GM12878 (cell line): ENCODE measurements around the gene MAP7. TPM values are rescaled to one million over a fixed set of nuclear protein-coding genes. Genes with fewer than 3 reads are reported as not detected.

Source experiments
- ATAC-seq: fragments of 200-7000 bp; cut with Tn5 transposase; 3 replicates; pipeline ENCODE4 v1.9.1; 2020; ENCODE audit warnings: mild to moderate bottlenecking, moderate library complexity
- BruUV-seq: library from RNA; stranded (reverse); fragments of 400-500 nt; replicated peaks from 2 replicates; lab custom pipeline; 2021; lab: Mats Ljungman, UMichigan
- CTCF ChIA-PET: fragments of 300-600 bp; sonication (Branson Sonifier 250); formaldehyde crosslinking; extraction: SDS; loops from one replicate; lab custom pipeline; 2021; ENCODE audit warnings: inconsistent platforms; lab: Yijun Ruan, JAX
- POLR2A ChIA-PET: fragments of 350-600 bp; formaldehyde crosslinking; extraction: SDS; loops from one replicate; lab custom pipeline; 2021; ENCODE audit warnings: inconsistent platforms; lab: Charles Lee
- RAD21 ChIA-PET: fragments of 300-600 bp; sonication (Branson Sonifier 250); formaldehyde crosslinking; loops from one replicate; lab custom pipeline; 2023; ENCODE audit warnings: antibody characterized with exemption; ENCODE audit not compliant: unreplicated experiment; lab: Charles Lee
- SMC1A ChIA-PET: fragments of 300-600 bp; sonication (Branson Sonifier 250); formaldehyde crosslinking; loops from one replicate; lab custom pipeline; 2023; ENCODE audit not compliant: unreplicated experiment, uncharacterized antibody; lab: Charles Lee
- DNase-seq: peaks from one replicate; pipeline ENCODE4 v3.0.0-alpha.2; 2011; ENCODE audit warnings: low read depth, low spot score
- FAIRE-seq: peaks from 3 replicates; lab custom pipeline; 2011; peaks lifted over from hg19 to GRCh38; lab: Jason Lieb, UNC
- H2AFZ ChIP-seq: 2 replicates; pipeline ENCODE4 v1.6.0; 2011; ENCODE audit warnings: low read depth, low read length, control low read depth; ENCODE audit not compliant: control insufficient read depth
- H3K27ac ChIP-seq: 2 replicates; pipeline ENCODE4 v1.5.1; 2011; ENCODE audit warnings: control low read depth; ENCODE audit not compliant: control insufficient read depth, insufficient read depth
- H3K27me3 ChIP-seq, 2 experiments: replicated peaks in 1 of 2; 2 replicates each; pipeline versions ENCODE4 v1.6.0 to v1.6.1; 2011; ENCODE audit warnings: low read length in 1 of 2; ENCODE audit not compliant: control insufficient read depth in 2 of 2, insufficient read depth in 2 of 2
- H3K36me3 ChIP-seq, 2 experiments: 2 replicates each; pipeline ENCODE4 v1.5.1; 2011; ENCODE audit warnings: low read length in 1 of 2; ENCODE audit not compliant: control insufficient read depth in 2 of 2, insufficient read depth in 2 of 2
- H3K4me1 ChIP-seq: 2 replicates; pipeline ENCODE4 v1.6.1; 2011; ENCODE audit warnings: mild to moderate bottlenecking, low read length, moderate library complexity, mixed read lengths; ENCODE audit not compliant: control insufficient read depth, insufficient read depth
- H3K4me2 ChIP-seq: 2 replicates; pipeline ENCODE4 v1.6.0; 2011; ENCODE audit warnings: control low read depth; ENCODE audit not compliant: control insufficient read depth, insufficient read depth
- H3K4me3 ChIP-seq: fragments of 200-600 bp; sonication (generic); 2 replicates; pipeline ENCODE4 v1.5.1; 2016
- H3K79me2 ChIP-seq: 2 replicates; pipeline ENCODE4 v1.6.0; 2011; ENCODE audit warnings: low read length; ENCODE audit not compliant: control insufficient read depth, insufficient read depth
- H3K9ac ChIP-seq: 2 replicates; pipeline ENCODE4 v1.8.0; 2011; ENCODE audit warnings: low read length, control low read depth, mixed read lengths; ENCODE audit not compliant: control insufficient read depth, insufficient read depth
- H3K9me3 ChIP-seq: replicated peaks from 3 replicates; pipeline ENCODE4 v1.5.1; 2011; ENCODE audit warnings: mild to moderate bottlenecking, low read length; ENCODE audit not compliant: control insufficient read depth, insufficient read depth
- H4K20me1 ChIP-seq: 2 replicates; pipeline ENCODE4 v1.6.0; 2011; ENCODE audit not compliant: control insufficient read depth, insufficient read depth
- ATF2 ChIP-seq: IDR thresholded peaks from 2 replicates; pipeline ENCODE4 v1.6.1; 2012; ENCODE audit warnings: low read length, inconsistent platforms
- BCL11A ChIP-seq: IDR thresholded peaks from 2 replicates; pipeline ENCODE4 v1.6.1; 2011; ENCODE audit warnings: low read depth, low read length
- CHD1 ChIP-seq: IDR thresholded peaks from 2 replicates; pipeline ENCODE4 v1.6.1; 2012; ENCODE audit warnings: low read depth, low read length, improper control_type of control experiment
- E2F4 ChIP-seq: IDR thresholded peaks from 2 replicates; pipeline ENCODE4 v1.6.1; 2012; ENCODE audit warnings: low read depth, low read length, improper control_type of control experiment
- E2F8 ChIP-seq: fragments of 450-650 bp; IDR thresholded peaks from 2 replicates; pipeline ENCODE4 v1.6.1; 2018; ENCODE audit warnings: mild to moderate bottlenecking, low read depth, moderate library complexity; ENCODE audit not compliant: partially characterized antibody
- EED ChIP-seq: sonication (generic); IDR thresholded peaks from 2 replicates; pipeline ENCODE4 v1.6.1; 2016; ENCODE audit warnings: antibody characterized with exemption, low read depth
- ETV6 ChIP-seq, 2 experiments: fragments of 450-650 bp in 1 of 2; IDR thresholded peaks in 1 of 2; conservative IDR thresholded peaks in 1 of 2; 2 replicates each; pipeline ENCODE4 v1.6.1; 2014; ENCODE audit warnings: antibody characterized with exemption in 1 of 2, borderline replicate concordance in 1 of 2, low read depth in 1 of 2, mild to moderate bottlenecking in 1 of 2, moderate library complexity in 1 of 2
- GATAD2B ChIP-seq: fragments of 450-650 bp; conservative IDR thresholded peaks from 2 replicates; pipeline ENCODE4 v1.6.1; 2017; ENCODE audit warnings: low read depth, mild to moderate bottlenecking, moderate library complexity
- HDAC2 ChIP-seq: fragments of 200-600 bp; sonication (generic); IDR thresholded peaks from 2 replicates; pipeline ENCODE4 v1.6.1; 2017
- HDAC6 ChIP-seq: fragments of 200-600 bp; sonication (generic); IDR thresholded peaks from one replicate; pipeline ENCODE4 v1.8.0; 2017; ENCODE audit warnings: antibody characterized with exemption; ENCODE audit not compliant: unreplicated experiment
- IRF3 ChIP-seq: fragments of 450-650 bp; IDR thresholded peaks from 2 replicates; pipeline ENCODE4 v1.6.1; 2014; ENCODE audit warnings: mild to moderate bottlenecking
- MEF2B ChIP-seq: fragments of 450-650 bp; IDR thresholded peaks from 2 replicates; pipeline ENCODE4 v1.6.1; 2018; ENCODE audit warnings: mild to moderate bottlenecking, moderate library complexity; ENCODE audit not compliant: partially characterized antibody, poor library complexity, severe bottlenecking
- RAD51 ChIP-seq: fragments of 450-650 bp; IDR thresholded peaks from 2 replicates; pipeline ENCODE4 v1.6.1; 2016; ENCODE audit warnings: moderate library complexity, mild to moderate bottlenecking, inconsistent platforms
- SMARCA5 ChIP-seq: fragments of 450-650 bp; IDR thresholded peaks from 2 replicates; pipeline ENCODE4 v1.6.1; 2017; ENCODE audit warnings: mild to moderate bottlenecking
- WGBS: methylation state at CpG from one replicate; pipeline ENCODE4 v1.1.6; 2016; ENCODE audit warnings: low lambda C conversion rate; ENCODE audit not compliant: insufficient replicate concordance, insufficient coverage; ENCODE audit errors: missing lambda C conversion rate; 5-methylcytosine and 5-hydroxymethylcytosine counted together
- in situ Hi-C: fragments of 300-500 bp; cut with MboI; formaldehyde crosslinking; loops from 9 replicates; pipeline ENCODE4 v1.14.3; 2018; ENCODE audit warnings: mixed read lengths
- intact Hi-C: fragments of 100-400 bp; cut with micrococcal nuclease; formaldehyde crosslinking; loops from one replicate; pipeline ENCODE4 v1.14.2; 2022; ENCODE audit not compliant: unreplicated experiment
- polyA plus RNA-seq, 11 experiments: library from polyadenylated mRNA; depleted of rRNA in 4 of 11; unstranded in 6 of 11; stranded (reverse) in 5 of 11; fragments of >200 nt; fragmentation: Nextera tagmentation in 4 of 11; fragmentation: Illumina TruSeq in 1 of 11; extraction: Ambion mirVana in 4 of 11; extraction: Trizol in 1 of 11; gene quantifications; 1 replicate in 1 of 11; 2 replicates in 10 of 11; pipeline versions ENCODE4 v1.2.1 to v1.2.3, GENCODE V29; 2011 to 2016; ENCODE audit warnings: inconsistent platforms in 2 of 11, missing spikeins in 2 of 11, low read depth in 1 of 11
- total RNA-seq, 4 experiments: library from RNA; depleted of rRNA in 3 of 4; stranded (reverse); fragments of >200 nt in 3 of 4; fragmentation: Illumina TruSeq in 1 of 4; extraction: Trizol in 1 of 4; gene quantifications; 2 replicates each; pipeline versions ENCODE4 v1.2.1 to v1.2.3, GENCODE V29; 2013 to 2021

Gene MAP7
- total and polyA plus RNA-seq, 10 of the 15 experiments (the other 5 are each of a cell fraction or from before 2014, with no cell fraction given): 0.04 to 0.17 (median 0.08) TPM; not detected in 2

- no peaks in the 10 kb centered on the region for H3K4me1 ChIP-seq
- no peaks in the 10 kb centered on the region for H4K20me1 ChIP-seq
- CTCF ChIA-PET: no interaction called here
- TF ChIP-seq EED: no peak
- TF ChIP-seq HDAC6: no peak
- no peak for TF ChIP-seq E2F8
- no peak for TF ChIP-seq HDAC2
- no peak for TF ChIP-seq RAD51
- no peak for TF ChIP-seq ATF2
- no peak for TF ChIP-seq SMARCA5
- TF ChIP-seq MEF2B: no peak
- no peak for TF ChIP-seq GATAD2B
- no peak for TF ChIP-seq BCL11A
- TF ChIP-seq IRF3: no peak
- TF ChIP-seq CHD1: no peak
- TF ChIP-seq E2F4: no peak
- TF ChIP-seq ETV6 (conservative IDR thresholded peaks at IDR 0.05 in 1 of 2, IDR thresholded peaks at IDR 0.05 in 1 of 2; ENCODE audit: borderline replicate concordance in 1 of 2, low read depth in 1 of 2): no peak
- no peaks in the 10 kb centered on the region for H3K9me3 ChIP-seq
- H3K4me2 ChIP-seq: no peak overlapping the region
- RAD21 ChIA-PET: no interaction called here
- H3K27ac ChIP-seq: no peak overlapping the region
- intact Hi-C loops (no loop called here), in situ Hi-C loops (no loop called here)
- H3K36me3 ChIP-seq: no peaks in the 10 kb centered on the region
- H2AFZ ChIP-seq: no peak overlapping the region
- no peak for ATAC-seq
- WGBS: 45% methylated on average over 4 of the region's 4 CpGs
- no TSS peak for BruUV-seq
- no peak for FAIRE-seq
- H3K79me2 ChIP-seq: no peaks in the 10 kb centered on the region
- SMC1A ChIA-PET: no interaction called here
- no peak overlapping the region for H3K9ac ChIP-seq
- peaks cover 0 to 3% of the 10 kb centered on the region in 2 experiments; a peak in 1 of 4 replicates for H3K27me3 ChIP-seq
- H3K4me3 ChIP-seq: no peak overlapping the region
- DNase-seq: no peak
- POLR2A ChIA-PET: no interaction called here
Measured at GRCh38 chr6:136521911-136522310, 28.3 kb downstream of the MAP7 start.
